NCI-H526 (cell line): ENCODE results near the gene CAMK2N2.
"Not testable (repeated sequence)": the region's sequence is repeated elsewhere in the genome, so short reads cannot be mapped to it uniquely, and the experiment has no call there.

Experiments
- DNase-seq, 2 experiments: peaks; one replicate each; lab custom pipeline; 2025; lab: John Stamatoyannopoulos, UW

The CAMK2N2 gene

DNA sequence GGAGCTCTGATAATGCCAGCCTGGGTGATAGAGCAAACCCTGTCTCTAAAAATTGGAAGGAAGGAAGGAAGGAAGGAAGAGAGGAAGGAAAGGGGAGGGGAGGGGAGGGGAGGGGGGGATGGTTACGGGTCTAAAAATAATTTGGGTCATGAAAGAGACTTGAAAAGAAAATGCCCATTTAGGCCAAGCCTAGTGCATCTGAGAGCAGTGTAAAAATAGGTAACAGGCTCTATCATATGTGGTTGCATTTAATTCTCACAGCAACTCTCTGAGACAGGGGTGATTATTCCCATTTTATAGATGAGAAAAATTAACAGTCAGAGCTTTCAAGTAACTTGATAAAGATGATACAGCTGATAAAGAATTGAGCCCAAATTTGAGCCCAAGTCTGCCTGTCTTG, 10.9 kb upstream of the CAMK2N2 start:
- DNase-seq, result no peak

DNA sequence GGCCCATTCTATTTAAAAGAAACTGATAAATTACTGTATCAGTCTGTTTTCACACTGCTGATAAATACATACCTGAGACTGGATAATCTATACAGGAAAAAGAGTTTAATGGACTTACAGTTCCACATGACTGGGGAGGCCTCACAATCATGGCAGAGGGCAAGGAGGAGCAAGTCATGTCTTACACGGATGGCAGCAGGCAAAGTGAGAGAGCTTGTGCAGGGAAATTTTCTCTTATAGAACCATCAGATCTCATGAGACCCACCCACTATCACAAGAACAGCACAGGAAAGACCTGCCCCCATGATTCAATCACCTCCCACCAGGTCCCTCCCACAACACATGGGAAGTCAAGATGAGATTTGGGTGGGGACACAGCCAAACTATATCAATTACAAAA, 5.9 kb upstream of the CAMK2N2 start:
- DNase-seq, result not testable (repeated sequence)

DNA sequence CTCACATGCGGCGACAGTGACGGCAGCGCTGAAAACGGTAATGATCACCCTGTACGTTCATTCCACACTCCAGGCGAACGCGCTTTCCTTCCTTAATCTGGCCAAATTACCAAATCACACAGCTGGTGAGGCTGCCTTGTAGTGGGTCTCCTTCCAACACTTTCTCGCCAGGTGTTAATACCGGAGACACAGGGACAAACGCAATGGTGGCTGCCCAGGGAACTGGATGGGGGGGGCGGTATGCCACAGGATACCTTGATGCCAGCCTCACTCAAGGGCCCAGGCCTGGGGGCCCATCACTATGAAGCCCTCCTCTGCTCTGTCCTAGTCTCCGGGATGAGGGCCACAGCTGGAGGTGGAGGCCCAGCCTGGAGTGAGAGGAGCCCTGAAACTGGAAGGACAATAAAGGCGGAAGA, 1.4 kb upstream of the CAMK2N2 start:
- peak in 1 of 2 experiments; percentile 59 for DNase-seq

DNA sequence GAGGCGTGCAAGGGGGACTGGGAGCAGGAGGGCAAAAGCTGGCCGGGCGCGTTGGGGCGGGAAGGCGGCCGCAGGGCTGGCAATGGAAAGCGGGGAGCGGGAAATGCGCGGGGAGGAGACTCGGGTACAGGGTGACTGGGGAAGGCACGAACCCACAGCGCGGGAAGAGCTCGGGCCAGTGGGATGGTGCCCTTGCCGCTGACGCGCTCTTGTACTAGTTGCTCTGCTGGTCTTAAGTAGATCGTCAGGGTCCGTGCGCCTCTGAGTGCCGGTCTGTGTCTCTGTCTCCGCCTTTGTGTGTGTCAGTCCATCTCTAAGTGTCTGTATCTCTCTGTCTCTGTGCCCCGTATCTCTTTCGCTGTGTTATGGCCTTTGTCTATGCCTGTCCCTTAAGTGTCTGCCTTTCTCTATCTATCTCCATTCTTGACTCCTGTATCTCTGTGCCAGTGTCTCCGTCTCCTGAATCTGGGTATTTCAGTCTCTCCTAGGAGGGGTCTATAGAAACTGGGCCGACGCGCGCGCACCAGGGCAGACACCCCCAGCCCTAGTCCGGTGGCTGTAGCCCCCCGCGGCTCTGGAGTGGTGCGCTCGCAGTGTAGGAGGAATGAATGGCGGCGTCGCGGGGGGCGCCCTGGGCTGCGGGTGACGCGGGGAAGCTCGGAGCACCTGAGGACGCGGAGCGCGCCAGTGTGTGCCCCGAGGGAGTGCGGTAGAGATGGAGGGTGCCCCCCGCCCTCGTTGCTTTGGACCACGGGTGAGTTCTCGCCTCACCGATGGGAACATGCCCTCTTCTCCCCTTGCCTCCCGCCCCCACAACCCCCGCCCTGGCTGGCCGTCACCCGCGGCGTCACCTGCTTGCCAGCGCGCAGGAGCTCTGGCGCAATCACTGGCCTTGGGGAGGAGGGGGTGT, 756 bp upstream of the CAMK2N2 start:
- DNase-seq, result peak; percentile 59 to 88

DNA sequence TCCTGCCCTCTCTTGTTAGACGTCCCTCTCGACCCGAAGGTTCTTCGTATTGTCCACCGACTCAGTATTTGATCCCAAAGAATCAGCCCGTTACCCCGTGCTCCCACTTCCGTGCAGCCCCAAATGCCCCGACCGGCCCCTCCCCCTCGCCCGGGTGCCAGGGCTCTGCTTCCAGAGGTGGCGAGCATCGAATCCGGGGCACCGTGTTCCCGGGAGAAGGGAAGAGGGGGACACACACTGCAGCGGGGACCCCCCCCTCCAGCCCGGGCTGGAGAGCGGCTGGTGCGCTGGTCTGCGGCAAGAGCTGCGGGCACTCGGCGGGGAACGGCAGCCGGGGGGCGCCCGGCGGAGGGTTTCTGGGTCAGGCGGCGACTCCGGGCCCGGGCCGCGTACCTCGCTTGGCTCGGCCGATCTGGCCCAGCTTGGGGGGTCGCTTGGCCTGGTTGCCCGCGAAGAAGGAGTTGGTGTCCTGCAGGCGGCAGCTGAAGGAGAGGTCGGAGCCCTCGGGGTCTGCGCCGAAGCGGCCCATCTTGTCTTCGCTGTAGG, 556 bp downstream of the CAMK2N2 start:
- peak in 1 of 2 experiments; percentile 56 for DNase-seq

DNA sequence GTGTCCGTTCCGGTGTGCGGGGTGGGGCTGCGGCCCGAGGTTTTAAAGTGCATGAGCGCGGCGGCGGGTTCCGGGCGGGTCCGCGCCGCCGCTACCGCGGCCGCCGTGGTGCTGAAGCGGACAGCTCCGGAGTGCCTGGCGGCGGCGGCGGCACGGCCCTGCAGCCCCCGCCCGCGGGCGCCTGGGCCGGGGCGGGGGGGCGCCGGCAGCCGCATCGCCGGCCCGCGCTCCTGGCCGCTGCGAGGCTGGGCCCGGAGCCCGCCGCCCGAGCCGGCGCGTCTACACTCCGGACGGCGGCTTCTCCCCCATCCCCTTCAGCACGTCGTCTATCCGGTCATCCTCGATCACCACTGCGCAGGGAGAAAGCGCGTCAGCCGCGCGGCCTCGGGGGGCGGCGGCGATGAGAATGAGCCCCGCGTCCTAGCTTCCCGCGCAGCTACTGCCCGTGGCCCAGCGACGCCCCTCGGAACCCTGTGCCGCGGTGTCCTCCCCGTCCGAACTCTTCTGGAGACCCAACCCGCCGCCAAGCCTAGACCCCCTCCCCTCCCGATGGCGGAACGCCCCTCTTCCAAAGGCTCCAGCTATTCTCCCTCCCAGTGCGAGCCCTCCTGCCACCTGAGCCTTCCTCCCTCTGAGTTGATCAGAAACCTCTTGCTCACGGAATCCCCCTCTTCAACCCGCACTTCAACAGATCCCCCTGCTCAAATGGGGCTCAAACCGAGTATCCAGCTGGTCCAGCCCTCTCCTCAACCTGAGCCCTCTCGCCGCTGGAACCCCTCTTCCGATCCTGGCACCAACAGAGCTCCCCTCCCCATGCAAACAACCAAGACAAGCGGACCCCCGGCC, 1.3 kb downstream of the CAMK2N2 start:
- peak; percentile 14 to 63 for DNase-seq

DNA sequence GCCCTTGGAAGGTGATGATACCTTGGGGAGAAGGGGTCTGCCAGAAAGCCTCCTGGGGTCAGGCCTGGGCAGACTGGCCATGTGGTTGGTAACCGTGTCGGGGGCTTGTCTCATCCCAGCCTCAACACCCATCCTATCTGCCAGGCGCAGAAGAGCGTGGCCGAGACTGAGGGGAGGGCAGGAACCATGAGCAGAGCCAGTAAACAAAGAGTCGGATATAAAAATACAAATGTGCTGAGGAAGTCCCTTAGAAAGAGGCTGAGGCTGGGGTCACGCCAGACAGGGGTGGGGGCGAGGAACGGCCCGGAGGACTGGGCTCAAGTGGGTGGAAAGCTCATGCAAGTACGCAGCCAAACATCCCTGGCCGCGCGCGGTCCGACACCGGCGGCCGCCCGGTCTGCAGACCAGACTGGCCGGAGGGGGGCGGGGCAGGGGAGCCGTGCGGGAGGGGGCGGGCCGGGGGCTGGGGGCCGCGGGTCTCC, 1.9 kb downstream of the CAMK2N2 start:
- peak in 1 of 2 experiments; percentile 58 for DNase-seq

DNA sequence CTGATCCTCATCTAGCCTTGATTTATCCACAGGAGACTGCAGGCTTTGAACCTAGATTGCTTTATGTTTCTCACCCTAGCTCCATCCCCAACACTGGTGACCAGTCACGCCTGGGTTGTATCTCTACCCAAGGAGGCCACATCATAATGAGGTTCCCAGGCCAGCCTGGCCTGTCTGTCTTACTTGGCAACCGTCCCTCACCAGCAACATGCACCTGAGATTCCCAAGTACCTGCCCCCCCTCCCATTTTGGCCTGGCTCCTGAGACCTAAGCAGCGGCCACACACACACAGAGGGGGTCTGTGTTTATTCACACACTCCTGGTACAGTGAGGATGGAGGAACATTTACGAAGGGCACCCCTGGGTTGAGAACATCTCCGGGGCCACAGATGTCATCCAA, 2.4 kb downstream of the CAMK2N2 start:
- DNase-seq, result no peak

DNA sequence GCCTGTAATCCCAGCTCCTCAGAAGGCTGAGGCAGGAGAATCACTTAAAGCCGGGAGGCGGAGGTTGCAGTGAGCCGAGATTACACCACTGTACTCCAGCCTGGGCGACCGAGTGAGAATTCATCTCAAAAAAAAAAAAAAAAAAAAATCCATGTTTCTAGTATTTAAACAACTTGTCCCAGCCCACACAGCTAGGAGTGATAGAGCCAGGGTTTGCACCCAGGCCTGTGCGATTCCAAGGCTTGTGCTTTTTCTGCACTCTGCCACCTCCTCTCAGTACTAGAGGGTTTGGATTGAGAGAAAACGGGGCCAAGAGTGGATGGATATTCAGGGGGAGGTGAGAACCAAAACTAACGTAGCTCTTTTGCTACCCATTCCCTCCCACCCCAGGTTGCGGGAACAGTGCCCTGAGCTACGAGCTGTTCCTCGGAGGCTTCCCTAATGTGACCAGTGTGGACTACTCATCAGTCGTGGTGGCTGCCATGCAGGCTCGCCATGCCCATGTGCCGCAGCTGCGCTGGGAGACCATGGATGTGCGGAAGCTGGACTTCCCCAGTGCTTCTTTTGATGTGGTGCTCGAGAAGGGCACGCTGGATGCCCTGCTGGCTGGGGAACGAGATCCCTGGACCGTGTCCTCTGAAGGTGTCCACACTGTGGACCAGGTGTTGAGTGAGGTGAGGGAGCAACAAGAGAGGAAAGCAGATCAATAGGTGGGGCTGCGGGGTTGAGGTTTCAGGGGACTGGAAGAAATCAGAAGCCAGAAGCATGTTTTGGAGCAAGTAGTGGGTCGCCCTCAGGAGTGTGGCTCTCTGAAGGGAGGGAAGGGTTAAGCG, 4.1 kb downstream of the CAMK2N2 start:
- DNase-seq, result no peak

DNA sequence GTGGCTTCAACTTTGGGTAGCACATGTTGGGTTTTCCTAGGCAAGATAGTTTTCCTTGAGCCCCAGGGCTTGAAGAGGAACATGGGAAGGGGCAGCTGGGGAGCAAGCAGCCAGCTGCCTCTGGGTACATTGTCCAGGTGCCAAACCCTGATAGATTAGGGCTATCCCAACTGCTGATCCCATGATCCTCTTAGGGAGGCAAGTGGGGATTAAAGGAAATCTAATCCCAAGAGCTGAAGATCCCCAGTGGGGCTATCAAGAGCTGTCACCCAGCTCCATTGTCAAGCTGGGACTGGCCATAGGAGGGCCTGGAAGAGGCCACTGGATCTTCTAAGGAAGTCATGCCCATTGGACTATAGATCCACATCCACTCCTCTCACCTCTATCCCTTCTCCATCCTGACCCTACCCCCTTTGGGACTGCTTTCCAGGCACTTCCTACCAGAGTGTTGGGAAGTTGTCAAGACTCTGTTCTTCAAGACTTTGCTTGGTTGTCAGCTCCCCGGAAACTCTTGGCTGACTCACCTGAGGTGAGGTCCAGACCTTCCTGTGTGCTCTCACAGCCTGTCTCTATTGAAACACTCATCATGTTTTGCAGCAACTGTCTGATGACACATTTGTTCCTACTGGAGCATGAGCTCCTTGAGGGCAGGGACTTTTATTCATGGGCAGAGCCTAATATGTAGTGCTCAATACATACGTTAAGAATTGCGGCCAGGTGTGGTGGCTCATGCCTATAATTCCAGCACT, 5.9 kb downstream of the CAMK2N2 start:
- no peak for DNase-seq

DNA sequence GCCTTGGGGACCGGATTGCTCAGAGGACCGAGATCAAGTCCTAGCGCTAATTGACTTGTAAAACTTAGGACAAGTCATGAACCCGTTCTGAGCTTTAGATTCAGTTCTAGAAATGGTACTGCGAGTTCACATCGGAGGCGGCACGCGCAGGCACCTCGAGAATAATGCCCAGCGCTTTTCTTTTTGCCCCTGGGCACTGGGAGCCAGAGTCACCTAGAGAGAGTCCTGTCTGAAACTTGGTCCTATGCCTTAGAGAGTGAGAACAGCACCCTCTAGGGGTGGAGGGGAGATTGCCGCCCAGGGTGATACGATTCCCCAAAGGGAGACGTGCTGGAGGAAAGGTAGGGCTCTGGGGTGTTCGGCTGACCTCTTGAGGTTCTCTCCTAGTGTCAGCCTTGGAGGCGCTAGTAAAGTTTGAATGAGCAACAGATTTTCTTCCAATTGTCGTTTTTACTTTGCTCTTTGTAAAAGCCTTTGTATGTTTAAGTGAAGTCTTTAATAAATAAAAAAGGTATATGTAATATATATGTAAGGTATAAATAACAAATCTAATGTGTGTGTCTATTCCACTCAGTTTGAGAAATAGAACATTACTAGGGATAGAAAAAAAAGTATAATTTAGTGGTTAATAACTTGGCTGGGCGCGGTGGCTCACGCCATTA, 11.1 kb downstream of the CAMK2N2 start:
- peak; percentile 89 to 96 for DNase-seq

DNA sequence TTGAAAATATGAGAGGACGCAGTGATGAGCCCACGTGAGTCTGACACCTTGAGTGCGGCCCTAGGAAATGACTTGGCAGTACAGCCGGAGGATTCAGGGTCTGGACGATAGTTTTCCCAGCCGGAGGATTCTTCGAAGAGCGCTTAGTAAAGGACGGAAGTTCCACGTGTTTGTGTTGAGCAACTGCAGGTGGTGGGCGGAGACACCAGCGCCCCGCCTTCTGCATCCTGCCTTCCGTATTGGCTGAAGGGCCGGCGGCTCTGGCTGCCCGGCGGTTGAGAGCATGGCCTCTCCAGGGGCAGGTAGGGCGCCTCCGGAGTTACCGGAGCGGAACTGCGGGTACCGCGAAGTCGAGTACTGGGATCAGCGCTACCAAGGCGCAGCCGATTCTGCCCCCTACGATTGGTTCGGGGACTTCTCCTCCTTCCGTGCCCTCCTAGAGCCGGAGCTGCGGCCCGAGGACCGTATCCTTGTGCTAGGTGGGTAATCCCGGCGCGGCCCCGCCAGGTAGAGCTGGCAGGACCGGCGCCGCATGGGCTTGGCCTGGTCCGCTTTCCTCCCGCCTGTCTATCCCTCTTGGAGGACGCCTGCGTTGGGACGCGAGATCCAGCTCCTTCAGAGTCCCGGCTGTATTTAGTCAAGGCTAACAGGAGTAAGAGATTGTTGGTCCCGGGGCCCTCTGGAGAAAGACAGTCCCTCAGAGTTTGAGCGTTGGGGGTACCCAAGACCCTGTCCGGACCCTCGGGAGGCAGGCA, 11.8 kb downstream of the CAMK2N2 start, which contains the start of gene EEF1AKMT4:
Gene EEF1AKMT4 (plus strand): TSS at position 261 of the 755 bp plus-strand sequence. CDS start 23 bp downstream, at position 284.
- DNase-seq, result peak; percentile 95 to 99

DNA sequence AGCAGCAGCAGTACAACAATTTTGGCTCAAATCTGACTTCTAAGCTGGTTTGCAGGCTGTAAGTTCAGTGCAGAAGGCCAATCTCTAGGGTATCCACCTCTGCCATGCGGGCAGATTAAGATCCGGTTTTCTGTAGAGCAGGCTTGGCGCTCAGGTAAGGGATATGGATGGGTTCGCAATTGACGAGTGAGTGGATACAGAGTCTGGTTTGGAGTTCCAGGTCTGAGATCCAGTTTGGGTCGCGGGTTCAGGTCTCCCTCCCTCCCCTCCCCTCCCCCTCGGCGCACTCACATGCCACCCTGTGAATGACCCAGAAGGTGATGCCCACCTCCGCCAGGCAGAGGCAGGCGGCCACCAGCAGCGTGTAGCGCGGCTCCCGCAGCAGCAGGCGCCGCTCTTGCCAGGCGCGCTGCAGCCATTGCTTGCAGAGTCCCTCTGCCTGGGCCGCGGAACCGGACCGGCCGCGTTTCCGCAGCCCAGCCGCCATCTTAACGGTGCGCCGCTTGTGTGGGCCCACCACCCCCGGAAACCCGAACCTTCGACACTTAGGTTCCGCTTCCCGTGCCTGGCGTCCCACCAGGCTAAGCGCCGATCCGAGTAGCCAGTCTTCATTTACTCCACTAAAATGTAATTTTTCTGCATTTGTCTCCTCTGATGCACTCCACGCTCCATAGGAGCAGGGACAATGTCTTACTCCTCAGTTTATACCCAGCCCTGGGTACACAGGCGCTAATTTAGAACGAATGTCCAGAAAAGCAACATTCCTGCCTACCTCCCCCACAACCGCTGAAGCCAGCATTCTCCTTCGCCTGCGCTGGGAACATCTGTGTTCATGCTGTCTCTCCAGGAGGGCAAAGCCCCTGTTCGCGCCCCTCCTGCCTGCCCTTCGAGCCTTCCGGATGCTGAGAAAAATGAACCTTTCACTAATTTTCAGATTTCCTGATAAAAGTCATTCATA, 12.6 kb downstream of the CAMK2N2 start, which contains the start of gene ALG3:
Gene ALG3 (minus strand): TSS at position 509 of the 958 bp plus-strand sequence. CDS start 22 bp downstream, at position 487.
- peak; percentile 50 to 91 for DNase-seq

DNA sequence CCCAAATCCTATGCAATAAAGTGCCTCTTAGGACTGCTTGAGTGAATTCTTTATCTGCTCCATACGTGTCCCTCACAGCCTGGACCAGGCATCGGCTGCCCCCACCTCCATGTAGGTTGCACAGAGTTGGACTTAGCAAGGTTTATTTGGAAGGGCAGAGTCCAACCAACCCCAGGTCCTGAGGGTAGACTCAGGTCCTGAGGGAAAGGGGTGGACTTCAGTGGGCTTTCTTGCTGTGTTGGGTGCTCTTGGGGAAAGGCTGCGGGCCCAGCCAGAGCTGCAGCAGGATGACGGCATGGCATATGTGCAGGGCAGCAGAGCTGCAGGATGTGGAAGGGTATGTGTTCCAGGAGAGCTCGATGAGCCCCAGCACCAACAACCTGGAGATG, 19.1 kb downstream of the CAMK2N2 start:
- DNase-seq, result no peak

DNA sequence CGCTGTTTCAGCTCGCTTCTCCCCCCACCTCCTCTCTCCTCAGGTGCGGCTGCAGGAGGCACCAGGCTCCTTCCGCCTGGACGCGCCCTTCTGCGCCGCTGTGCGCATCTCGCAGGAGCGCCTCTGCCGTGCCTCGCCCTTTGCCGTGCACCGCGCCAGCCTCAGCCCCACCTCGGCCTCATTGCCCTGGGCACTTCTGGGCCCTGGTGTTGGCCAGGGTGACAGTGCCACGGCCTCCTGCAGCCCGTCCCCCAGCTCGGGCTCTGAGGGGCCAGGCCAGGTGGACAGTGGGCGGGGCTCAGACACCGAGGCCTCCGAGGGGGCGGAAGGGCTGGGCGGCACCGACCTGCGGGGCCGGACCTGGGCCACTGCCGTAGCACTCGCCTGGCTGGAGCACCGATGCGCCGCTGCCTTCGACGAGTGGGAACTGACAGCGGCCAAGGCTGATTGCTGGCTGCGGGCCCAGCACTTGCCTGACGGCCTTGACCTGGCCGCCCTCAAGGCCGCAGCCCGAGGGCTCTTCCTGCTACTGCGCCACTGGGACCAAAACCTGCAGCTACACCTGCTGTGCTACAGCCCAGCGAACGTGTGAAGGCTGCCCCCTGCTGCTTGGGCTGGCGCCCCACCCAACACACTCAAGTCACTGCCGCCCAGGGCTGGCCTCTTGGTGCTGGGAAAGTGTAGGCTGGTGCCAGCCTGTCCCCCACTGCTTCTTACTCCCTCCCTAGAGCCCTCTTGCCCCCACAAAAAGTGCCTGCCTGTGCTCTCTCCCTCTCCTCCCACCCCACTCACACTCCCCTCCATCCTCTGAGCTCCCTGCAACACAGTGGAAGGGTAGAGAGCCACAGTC, 19.7 kb downstream of the CAMK2N2 start:
- peak; percentile 62 to 91 for DNase-seq

DNA sequence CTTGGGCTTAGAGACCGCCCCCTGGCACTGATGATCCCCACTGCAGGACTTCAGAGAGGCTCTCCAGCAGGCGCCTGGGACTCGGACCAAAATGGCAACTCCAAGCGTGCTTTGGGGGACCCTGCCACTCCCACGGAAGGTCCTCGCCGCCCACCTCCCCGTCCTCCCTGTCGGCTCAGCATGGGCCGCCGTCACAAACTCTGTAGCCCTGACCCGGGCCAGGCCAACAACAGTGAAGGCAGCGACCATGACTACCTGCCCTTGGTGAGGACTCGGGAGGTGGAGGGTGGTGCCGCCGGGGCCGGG, 20.3 kb downstream of the CAMK2N2 start:
- DNase-seq, result no peak
